Stimulated activated CD4-positive, alpha-beta T cell treated with anti-CD3 and anti-CD28 coated beads, Interleukin-15, amount 100 ng/mL, for 24 hours (primary cell): ENCODE data around the gene ELAVL1.
A peak's percentile ranks its signal among the peaks of the same experiment; 100 is the strongest.
"Not testable (repeated sequence)": the region's sequence is repeated elsewhere in the genome, so short reads cannot be mapped to it uniquely, and the experiment has no call there.

ENCODE experiments used
- DNase-seq: peaks from one replicate; pipeline ENCODE4 v3.0.0-alpha.2; 2020

ELAVL1 gene

DNA sequence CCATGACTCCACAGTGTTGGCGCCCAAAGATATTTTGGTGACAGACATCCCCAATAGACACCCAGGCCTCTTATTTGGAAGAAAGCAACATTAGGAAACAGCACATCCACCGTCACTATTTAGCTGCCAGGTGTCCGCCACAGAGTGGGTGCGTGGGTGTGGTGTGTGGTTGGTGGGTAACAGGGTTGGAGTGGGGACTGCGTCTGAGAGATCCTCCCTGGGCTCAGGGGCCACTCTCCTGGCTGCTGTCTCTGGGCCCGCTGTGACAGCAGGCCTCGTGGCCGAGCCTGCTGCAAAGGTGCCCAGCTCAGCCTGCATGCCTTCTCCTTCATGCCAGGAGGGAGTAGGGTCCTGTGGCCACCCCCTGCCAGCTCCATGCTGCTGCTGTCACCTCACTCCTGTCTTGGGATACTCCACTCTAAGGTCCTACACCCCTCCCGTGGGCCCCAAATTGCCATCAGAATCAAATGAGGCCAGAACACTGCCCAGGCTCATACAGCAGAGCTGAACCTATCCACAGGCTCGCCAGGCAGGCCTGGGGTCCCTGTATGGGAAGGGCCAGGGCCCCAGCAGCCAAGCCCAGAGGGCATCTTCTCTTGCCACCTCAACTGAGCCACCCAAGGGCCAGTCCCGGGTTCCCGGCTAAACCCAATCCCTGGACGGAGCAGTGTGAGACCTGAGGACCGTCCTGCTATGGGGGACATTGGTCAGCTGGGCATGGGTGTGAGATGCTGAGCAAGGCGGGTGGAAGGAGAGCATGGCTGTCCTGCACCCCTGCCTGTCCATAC lies 37.2 kb downstream of the ELAVL1 start:
- no peak for DNase-seq

DNA sequence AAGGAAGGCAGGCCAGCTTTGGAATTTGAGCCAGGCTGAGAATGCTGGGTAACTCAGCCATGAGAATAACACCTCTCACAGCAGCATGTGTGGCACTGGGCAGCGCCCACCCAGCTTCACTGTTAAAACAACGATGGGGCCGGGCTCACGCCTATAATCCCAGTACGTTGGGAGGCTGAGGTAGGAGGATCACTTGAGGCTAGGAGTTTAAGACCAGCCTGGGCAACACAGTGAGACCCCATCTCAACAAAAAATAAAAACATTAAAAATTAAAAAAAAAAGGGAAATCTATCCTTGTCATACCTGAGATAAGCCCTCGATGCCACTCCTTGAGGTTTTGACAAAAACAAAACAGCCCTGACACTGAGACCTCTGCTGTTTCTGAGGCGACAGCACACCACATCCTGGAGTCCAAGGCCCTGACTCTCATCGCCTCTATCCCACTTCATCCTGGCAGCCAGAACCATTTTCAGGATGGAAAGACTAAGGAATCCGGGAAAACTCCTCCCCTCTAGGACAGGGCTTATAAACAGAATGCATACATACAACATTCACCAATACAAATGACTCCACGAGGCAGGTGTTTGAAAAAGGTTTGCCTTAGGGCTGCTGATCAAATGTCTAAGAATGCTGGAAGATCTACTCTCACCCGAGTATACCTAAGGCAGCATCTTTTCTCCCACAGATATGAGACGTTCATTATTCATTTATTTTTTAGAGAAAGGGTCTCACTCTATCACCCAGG lies 39.3 kb downstream of the ELAVL1 start:
- no peak for DNase-seq

DNA sequence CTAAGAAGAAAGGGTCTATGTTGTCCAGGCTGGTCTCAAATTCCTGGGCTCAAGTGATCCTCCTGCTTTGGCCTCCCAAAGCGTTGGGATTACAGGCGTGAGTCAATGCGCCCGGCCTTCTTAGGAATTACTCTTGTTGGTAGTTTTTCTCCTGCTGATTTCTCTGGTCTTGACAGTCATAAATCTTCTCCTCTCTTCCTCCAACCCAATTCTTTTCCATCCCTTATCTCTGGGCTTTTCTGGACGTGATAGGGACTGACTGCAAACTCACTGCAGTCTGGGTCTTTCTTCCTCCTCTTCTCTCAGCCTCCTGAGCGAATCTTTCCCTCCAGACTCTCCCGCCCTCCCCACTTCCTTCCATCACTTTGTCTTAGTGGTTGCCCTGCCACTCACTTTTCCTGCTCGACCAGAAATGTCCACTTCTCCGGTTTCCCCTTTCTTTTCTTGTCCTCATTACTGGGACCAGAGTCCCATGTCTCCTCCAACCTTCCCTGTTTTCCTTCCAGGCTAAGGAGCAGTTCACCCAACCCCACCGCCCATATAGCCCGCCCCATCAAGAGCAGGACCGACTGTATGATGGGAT lies 40.1 kb downstream of the ELAVL1 start:
- no peak for DNase-seq

DNA sequence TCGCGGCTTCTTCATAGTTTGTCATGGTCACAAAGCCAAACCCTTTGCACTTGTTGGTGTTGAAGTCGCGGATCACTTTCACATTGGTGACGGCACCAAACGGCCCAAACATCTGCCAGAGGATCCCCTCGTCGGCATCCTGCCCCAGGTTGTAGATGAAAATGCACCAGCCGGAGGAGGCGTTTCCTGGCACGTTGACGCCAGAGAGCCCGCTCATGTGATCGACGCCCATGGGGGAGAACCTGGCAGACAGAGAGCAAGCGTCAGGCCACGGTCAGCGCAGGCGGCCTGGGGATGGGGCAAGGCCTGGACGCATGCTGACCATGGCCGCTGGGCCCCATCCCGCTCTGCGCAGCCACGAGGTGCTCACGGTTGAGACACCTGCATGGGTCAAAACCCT lies 41.9 kb downstream of the ELAVL1 start:
- DNase-seq: no peak

DNA sequence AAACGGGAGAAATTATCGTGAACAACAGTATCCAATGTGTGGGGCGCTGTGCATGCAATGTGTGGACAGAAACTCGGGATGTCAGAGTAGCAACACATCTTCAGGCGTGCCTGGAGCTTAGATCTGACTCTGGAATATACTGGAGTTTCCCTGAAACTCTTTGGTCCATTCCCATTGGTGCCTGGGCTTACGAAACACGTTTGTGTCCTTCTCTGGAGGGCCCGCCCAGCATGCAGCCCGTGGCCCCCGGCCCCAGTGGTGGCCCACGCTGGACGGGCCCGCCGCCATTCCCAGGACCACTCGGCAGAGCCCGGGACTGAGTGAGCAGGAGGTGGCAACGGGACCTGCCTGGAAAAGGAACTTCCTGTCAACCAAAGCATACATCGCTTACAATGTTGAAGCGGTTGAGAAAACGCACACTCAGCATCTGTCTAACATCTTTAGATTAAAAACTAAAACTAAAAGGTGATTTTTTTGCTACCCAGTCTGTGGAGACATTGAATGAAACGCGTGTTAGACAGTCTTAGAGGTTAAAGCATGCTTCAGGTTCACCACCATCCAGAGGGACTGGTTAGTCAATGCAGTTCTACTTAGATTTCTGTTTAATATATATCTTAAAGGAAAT lies 42.7 kb downstream of the ELAVL1 start:
- DNase-seq: no peak

DNA sequence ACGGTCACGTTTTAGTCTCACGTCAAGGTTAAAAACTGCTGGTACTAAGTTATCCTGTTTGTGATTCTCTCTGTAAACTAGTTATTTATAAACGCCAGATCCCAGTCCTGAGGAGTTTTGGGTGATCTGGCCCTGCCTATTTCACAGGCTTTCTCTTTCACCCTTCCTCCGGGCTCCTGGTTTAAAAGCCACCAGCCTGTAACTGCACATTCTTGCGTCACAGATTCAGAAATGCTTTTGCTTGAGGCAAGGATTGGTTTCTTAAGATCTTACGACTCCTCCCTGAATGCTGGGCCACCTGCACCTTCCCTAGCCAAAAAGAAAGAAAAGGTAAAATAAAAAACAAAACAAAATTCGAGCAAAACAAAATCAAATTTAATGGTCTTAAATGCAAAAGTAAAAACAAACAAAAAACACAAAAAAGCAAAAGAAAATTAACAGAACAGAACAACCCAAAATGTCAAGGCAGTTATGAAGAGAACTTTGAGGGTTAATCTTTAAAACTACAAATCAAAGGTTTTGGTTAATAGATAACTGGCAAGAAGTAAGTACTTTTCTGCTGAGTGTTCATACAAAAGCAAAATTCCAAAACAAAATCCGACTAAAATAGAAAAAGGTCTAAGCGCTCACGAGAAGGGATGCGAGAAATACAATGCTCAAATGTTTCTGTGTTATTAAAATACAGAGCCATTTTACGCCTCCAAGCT lies 43.4 kb downstream of the ELAVL1 start:
- no peak for DNase-seq

DNA sequence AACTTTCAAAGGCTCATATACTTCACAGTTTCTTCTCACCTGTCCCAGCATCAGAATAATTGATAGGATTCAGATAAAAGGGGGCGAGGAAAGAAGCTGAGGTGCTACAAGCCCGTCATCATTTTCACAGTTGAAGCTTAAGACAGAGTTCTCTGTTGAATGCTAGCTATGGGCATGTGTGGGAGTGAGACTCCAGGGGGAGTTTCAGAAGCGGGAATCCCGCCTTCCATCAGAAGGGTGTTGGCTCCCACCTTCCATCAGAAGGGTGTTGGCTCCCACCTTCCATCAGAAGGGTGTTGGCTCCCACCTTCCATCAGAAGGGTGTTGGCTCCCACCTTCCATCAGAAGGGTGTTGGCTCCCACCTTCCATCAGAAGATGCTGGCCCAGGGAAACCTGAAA lies 44.4 kb downstream of the ELAVL1 start:
- not testable (repeated sequence) for DNase-seq

DNA sequence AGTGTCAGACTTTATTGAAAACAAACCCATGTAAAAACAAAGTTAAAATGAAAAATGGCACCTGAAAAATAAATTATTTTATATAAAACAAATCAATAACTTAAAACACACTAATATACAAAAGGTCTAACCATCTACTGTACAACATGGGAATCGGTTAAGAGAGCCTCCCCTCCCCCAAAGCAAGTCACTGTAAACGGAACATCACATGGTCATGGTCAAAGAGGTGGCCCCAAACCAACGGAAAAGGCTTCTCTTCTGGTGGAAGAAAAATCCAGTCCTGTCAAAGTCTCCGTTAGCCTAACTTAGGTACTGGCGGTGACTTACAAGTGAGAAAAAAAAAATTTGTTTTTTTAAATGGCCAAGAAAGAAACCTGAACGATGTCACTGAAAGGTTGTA lies 46.2 kb downstream of the ELAVL1 start:
- no peak for DNase-seq

DNA sequence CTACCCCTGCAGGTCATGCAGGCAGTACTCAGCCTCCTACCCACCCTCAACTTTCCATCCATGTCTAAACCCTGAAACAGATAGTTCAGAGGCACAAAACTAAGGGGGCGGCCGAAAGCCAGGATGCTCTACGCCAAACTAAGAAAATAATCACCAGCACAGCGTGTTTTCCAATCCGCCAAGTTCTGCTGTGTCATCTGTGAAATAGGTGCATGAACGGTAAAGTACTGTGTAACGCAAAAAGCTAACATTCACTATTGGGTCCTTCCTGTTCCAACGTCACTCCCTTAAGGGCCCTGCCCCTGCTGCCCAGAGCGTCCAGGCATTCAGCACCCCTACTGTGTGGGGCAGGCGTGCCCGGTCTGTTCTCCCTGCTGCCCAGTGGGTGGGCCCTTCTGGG lies 49.7 kb downstream of the ELAVL1 start:
- DNase-seq: no peak

DNA sequence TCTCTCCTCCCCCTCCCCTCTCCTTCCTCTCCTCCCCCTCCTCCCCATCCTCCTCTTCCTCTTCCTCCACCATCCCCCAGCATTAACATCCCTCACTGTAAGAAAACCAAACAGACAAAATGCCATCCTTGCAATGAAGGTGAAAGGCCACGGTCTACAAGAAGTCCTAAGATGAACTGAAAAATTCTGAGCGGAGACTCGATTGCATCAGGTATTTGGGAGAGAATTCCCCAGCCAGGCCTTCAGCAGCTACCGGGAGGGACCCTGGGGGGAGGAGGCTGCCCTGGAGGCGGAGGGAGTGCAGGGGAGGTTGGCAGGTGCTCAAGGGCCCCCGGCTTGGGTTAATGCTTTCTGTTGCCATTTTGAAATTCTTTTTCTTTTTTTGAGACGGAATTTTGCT lies 51.9 kb downstream of the ELAVL1 start:
- DNase-seq: no peak

DNA sequence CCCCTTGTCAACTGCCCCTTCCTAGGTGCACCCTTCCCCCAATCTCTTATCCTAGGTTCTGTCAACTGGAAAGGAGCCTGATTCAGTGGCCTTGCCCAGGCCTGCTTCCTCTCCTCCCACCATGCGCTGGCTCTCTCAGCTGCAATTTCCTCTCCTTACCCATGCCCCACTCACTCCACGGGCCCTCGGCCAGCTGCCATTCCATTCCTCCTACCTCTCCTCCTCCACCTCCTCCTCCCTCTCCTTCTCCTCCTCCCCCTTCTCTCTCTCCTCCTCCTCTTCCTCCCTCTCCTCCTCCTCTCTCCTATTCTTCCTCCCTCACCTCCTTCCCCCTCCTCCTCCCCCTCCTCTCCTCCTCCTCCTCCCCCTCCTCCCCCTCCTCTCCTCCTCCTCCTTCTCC lies 52.4 kb downstream of the ELAVL1 start:
- no peak for DNase-seq

DNA sequence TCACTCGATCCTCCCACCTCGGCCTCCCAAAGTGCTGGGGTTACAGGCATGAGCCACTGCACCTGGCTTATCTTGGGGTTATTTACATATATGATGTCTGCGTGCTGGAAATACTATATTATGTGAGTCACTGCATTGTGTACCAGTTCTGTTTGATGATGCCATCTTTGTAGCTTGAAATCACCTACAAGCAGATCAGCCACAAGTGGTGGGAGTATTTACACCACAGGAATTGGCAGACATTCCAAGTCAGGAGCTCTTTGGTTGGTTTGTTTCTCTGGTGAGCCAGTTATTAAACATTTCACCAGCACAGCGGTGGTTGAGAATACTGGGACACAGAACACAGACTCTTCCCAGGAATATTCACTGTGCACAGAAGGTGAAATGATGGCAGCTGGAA lies 57.5 kb downstream of the ELAVL1 start:
- no peak for DNase-seq

DNA sequence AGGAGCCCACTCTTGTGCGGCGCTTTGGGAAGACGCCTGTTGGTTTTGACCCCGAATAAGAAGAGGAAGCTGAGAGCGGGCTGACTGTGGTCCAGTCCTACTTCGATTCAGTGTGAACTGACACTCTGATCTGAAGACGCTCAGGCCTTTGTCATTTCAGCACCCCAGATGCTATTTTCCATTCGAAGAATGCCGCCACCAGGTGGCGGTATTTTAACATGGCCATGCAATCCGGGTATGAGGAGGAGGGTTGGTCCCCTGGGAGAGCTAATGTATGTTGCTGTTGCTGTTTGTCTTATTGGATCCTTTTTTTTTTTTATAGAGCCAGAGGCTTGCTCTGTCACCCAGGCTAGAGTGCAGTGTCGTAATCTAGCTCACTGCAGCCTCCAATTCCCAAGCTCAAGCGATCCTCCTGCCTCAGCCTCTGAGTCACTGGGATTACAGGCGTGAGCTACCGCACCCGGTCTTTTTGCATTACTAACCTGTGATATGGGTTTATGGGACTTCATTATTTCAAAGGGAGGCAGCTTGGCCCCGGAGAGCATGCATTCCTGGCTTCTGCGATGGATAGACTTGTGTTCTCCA lies 61.2 kb downstream of the ELAVL1 start:
- peak; percentile 91 for DNase-seq

DNA sequence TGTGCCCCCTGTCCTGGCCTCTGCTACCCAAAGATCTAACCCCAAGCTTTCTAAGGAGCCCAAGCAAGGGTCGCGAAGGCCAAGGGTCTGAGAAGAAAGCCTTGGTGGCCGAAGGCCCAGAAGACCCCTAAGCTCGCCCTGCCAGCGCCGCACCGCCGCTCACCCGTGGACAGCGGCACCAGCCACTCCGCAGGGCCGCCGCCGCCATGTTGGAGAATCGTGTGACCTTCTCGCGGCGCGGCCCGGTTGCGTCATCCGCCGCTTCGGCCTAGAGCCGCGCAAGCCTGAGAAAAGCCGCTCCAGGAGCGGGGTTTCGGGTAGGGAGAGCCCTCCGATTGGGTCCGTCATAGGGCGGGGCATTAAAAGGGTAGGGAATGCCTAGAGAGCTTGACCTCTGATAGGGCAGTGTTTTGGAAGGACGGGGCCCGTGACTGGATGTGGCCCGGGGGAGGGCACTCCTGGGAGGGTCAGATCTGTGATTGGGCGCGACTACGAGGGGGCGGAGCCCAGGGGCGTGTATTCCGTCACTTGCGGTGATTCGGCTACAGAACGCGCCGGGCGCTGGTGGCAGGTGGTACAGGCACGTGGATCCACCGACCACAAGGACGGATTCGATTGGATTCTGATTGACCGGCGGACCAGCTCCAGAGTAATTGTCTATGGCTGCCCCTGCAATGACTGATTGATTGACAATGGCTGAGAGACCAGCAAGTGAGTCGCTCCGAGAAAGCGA lies 61.8 kb downstream of the ELAVL1 start, which contains the start of gene TIMM44:
TSS of gene TIMM44 (minus strand) at position 223 of the 733 bp plus-strand sequence. CDS start at position 208, 15 bp downstream.
- peak; percentile 99 for DNase-seq

DNA sequence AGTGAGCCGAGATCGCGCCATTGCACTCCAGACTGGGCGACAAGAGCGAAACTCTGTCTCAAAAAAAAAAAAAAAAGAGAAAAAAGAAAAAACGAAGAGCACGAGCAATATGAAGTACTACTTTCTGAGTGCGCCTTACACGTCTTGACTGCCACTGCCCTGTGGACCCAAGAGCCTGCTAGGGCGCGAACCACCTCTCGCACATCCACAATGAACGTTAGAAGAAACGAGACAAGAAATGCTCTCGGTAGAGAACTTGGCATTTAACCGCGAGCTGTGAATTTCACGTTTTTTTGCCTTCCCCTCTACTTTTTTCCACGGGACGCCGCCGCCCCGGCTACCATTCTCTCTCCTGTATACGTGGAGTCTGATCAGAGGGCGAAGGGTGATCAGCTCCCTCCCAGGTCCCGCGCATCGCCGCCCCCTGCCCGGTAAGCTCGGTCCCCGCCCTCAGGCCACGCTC lies 62.4 kb downstream of the ELAVL1 start:
- no peak for DNase-seq

DNA sequence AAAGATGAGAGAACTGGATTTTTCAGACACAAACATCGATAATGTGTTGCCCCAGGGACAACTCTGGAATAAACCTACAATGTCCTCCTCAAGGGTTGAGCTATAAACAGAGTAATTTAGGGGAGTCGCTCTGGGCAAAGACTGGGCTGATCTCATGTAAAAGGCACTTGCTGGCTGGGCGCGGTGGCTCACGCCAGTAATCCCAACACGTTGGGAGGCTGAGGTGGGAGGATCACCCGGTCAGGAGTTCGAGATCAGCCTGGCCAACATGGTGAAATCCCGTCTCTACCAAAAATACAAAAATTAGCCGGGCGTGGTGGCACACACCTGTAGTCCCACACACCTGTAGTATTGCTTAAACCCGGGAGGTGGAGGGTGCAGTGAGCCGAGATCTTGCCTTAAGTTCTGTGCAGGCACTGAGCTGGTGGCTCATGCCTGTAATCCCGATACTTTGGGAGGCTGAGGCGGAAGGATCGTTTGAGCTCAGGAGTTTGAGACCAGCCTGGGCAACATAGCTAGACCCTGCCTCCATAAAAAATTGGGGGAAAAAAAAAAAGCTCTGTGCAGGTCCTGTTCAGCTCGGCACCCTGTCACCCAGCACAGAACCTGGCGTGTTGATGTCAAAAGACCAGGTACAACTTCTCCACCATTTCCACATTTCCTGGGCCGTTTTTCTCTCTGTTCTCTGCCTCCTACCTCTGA lies 63.4 kb downstream of the ELAVL1 start:
- DNase-seq: no peak

DNA sequence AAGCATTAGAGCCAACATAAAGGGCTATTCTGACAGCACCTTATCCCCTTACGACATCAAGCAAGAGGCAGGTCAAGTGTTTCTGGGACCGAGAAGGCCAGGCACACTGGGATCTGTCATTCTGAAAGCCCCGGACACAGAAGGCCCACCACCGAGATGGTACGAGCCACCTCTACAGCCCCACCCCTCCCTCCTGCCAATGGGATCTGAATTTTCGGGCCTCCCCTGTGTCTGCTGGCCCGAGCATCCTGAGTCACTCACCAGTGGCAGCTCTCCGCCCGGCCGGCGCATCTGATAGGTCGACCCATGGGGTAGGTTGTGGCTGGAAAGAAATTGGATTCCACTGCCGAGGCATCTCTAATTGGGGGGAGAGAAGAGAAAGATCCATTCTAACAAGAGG lies 64.6 kb downstream of the ELAVL1 start:
- DNase-seq: no peak

DNA sequence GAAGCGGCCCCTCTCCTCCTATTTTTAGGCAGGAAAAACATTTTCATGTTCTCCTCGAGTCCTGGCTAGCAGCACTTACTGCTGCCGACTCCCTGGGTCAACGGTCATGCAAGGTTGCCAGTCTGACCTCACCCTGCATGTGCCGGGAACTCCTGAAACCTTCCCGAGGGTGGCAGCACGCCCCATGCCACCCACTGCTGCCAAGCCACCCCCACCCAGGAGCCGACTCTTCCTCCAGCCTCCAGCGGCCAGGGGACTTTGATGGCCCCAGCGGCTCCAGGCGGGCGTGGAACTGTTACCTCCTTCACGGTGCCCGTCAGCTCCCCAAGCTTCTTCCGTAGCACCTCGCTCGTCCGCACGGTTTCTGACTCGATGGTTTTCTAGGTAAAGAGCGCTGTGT lies 70.7 kb downstream of the ELAVL1 start:
- DNase-seq: no peak

DNA sequence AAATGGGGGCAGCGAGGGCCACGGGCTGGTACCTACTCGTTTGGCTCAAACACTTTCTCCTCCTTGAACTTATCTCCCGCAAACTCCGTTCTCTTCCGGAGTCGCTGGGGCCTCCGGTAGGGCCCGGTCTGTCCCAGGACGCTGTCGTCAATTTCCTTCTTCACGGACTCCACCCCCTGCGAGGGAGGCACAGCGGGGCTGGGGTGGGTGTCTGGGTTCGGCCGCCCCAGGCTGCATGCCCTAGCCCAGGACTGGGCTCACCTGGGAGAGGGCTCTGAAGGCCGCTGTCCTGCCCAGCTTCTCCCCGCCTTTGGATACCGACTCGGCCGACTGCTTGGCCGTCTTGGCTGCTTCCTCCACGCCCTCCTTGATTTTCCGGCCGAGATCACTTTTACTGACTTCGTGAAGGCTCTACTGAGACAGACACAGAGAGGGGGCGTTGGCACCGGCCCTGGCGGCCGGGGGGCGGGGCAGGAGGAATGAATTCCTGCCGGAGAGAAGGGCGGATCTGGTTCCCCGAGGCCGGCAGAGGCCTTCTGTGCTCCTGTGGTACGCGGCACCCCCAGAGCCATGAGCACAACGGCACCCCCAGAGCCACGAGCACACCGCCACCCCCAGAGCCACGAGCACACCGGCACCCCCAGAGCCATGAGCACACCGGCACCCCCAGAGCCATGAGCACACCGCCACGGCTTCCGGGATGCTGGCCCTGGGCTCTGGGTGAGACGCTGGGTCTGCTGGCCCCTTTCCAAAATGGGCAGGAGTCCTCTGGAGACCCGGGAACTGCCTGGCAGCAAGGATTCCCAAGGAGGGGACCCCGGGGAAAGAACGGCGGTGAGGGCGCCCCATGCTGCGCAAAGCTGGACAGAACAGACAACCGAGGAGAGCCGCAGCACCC lies 71.4 kb downstream of the ELAVL1 start:
- DNase-seq: no peak

DNA sequence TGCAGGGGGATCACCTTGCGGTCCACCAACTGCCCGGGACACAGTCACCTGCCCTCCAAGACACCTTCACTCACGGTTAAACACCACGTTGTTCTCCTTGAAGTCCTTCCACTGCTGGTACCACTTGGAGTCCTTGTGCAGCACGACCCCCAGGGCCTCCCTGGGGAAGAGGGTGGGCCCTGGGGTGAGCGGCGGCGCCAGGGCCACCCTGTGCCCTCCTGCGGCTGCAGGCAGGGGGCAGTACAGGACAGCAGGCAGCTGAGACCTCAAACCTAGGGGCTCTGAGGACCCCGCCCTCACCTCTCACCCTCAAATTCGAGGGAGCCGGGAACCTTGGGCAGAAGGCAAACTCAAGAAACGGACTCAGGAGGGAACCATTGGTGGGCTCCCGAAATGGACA lies 72.0 kb downstream of the ELAVL1 start:
- no peak for DNase-seq
